HepG2 (cell line): ENCODE data around the gene U2AF1L4. TPM values are rescaled to one million over a fixed set of nuclear protein-coding genes. Genes with fewer than 3 reads are reported as not detected.

Experiments
- AKAP8 ChIP-seq: sonication (generic); formaldehyde crosslinking; IDR thresholded peaks from 2 replicates; pipeline ENCODE4 v1.5.1; 2020; ENCODE audit warnings: mild to moderate bottlenecking, missing genetic modification reagents
- DNMT3B ChIP-seq: conservative IDR thresholded peaks from 2 replicates; pipeline ENCODE4 v1.6.1; 2016; ENCODE audit warnings: missing biosample characterization, control low read depth
- FOXO1 ChIP-seq: sonication (generic); formaldehyde crosslinking; IDR thresholded peaks from 2 replicates; pipeline ENCODE4 v1.4.0; 2020; ENCODE audit warnings: missing genetic modification reagents
- GPBP1L1 ChIP-seq: sonication (generic); formaldehyde crosslinking; IDR thresholded peaks from 2 replicates; pipeline ENCODE4 v1.5.0; 2020; ENCODE audit warnings: mild to moderate bottlenecking, missing genetic modification reagents
- HDAC1 ChIP-seq: sonication (generic); formaldehyde crosslinking; IDR thresholded peaks from 2 replicates; pipeline ENCODE4 v1.5.1; 2020; ENCODE audit warnings: mild to moderate bottlenecking, missing genetic modification reagents
- KLF9 ChIP-seq: IDR thresholded peaks from 2 replicates; pipeline ENCODE4 v1.6.1; 2016; ENCODE audit warnings: low read depth
- MAFG ChIP-seq: sonication (generic); formaldehyde crosslinking; IDR thresholded peaks from 2 replicates; pipeline ENCODE4 v1.5.1; 2020; ENCODE audit warnings: mild to moderate bottlenecking, missing genetic modification reagents
- MEF2D ChIP-seq: sonication (generic); formaldehyde crosslinking; IDR thresholded peaks from 2 replicates; pipeline ENCODE4 v1.5.1; 2020; ENCODE audit warnings: mild to moderate bottlenecking, missing genetic modification reagents
- NONO ChIP-seq, 2 experiments: fragments of 450-650 bp in 1 of 2; sonication (generic) in 1 of 2; formaldehyde crosslinking in 1 of 2; IDR thresholded peaks in 1 of 2; conservative IDR thresholded peaks in 1 of 2; 2 replicates each; pipeline versions ENCODE4 v1.6.1 to v1.8.0; 2017 to 2022; ENCODE audit warnings: mild to moderate bottlenecking in 1 of 2, missing genetic modification reagents in 1 of 2, moderate library complexity in 1 of 2
- RCOR2 ChIP-seq: IDR thresholded peaks from 2 replicates; pipeline ENCODE4 v1.6.1; 2016; ENCODE audit warnings: missing biosample characterization, missing genetic modification reagents
- RFX5 ChIP-seq: IDR thresholded peaks from 2 replicates; pipeline ENCODE4 v1.6.1; 2011; ENCODE audit warnings: low read depth, low read length, improper control_type of control experiment
- TEF ChIP-seq: sonication (generic); formaldehyde crosslinking; IDR thresholded peaks from 2 replicates; pipeline ENCODE4 v1.5.0; 2020; ENCODE audit warnings: missing genetic modification reagents
- TOPORS ChIP-seq: sonication (generic); formaldehyde crosslinking; IDR thresholded peaks from 2 replicates; pipeline ENCODE4 v1.8.0; 2023; ENCODE audit warnings: mild to moderate bottlenecking, missing genetic modification reagents
- ZBTB3 ChIP-seq: sonication (generic); formaldehyde crosslinking; IDR thresholded peaks from 2 replicates; pipeline ENCODE4 v1.4.0; 2020; ENCODE audit warnings: low read depth, mild to moderate bottlenecking, moderate library complexity, missing genetic modification reagents, borderline replicate concordance
- ZGPAT ChIP-seq: IDR thresholded peaks from 2 replicates; pipeline ENCODE4 v1.6.1; 2016; ENCODE audit warnings: mild to moderate bottlenecking
- ZMAT5 ChIP-seq: sonication (generic); formaldehyde crosslinking; IDR thresholded peaks from 2 replicates; pipeline ENCODE4 v1.5.0; 2020; ENCODE audit warnings: mild to moderate bottlenecking, low read depth, missing genetic modification reagents, borderline replicate concordance
- ZNF180 ChIP-seq: sonication (generic); formaldehyde crosslinking; IDR thresholded peaks from 2 replicates; pipeline ENCODE4 v1.4.0; 2020; ENCODE audit warnings: low read depth, missing genetic modification reagents, borderline replicate concordance
- ZNF251 ChIP-seq: sonication (generic); formaldehyde crosslinking; IDR thresholded peaks from 2 replicates; pipeline ENCODE4 v1.9.0; 2021; ENCODE audit warnings: mild to moderate bottlenecking, missing genetic modification reagents
- ZNF383 ChIP-seq: sonication (generic); formaldehyde crosslinking; IDR thresholded peaks from 2 replicates; pipeline ENCODE4 v1.4.0; 2020; ENCODE audit warnings: missing genetic modification reagents, mild to moderate bottlenecking, borderline replicate concordance
- ZNF569 ChIP-seq: sonication (generic); formaldehyde crosslinking; IDR thresholded peaks from 2 replicates; pipeline ENCODE4 v1.5.0; 2020; ENCODE audit warnings: mild to moderate bottlenecking, missing genetic modification reagents, moderate library complexity, borderline replicate concordance
- ZNF703 ChIP-seq: sonication (generic); formaldehyde crosslinking; IDR thresholded peaks from 2 replicates; pipeline ENCODE4 v1.5.1; 2020; ENCODE audit warnings: missing genetic modification reagents, mild to moderate bottlenecking, moderate library complexity, borderline replicate concordance
- ZNF713 ChIP-seq: sonication (generic); formaldehyde crosslinking; IDR thresholded peaks from 2 replicates; pipeline ENCODE4 v1.4.0; 2020; ENCODE audit warnings: mild to moderate bottlenecking, missing genetic modification reagents
- ZSCAN20 ChIP-seq: sonication (generic); formaldehyde crosslinking; IDR thresholded peaks from 2 replicates; pipeline ENCODE4 v1.4.0; 2020; ENCODE audit warnings: missing genetic modification reagents, mild to moderate bottlenecking, borderline replicate concordance
- ZSCAN21 ChIP-seq: sonication (generic); formaldehyde crosslinking; IDR thresholded peaks from 2 replicates; pipeline ENCODE4 v1.8.0; 2022; ENCODE audit warnings: mild to moderate bottlenecking, missing genetic modification reagents, moderate library complexity, borderline replicate concordance
- polyA plus RNA-seq, 8 experiments: library from polyadenylated mRNA; depleted of rRNA in 3 of 8; stranded (reverse) in 7 of 8; unstranded in 1 of 8; fragments of >200 nt; fragmentation: Illumina TruSeq in 4 of 8; extraction: Trizol in 4 of 8; gene quantifications; 2 replicates each; pipeline versions ENCODE4 v1.2.1 to v1.2.3, GENCODE V29; 2011 to 2016; ENCODE audit warnings: low read depth in 4 of 8, missing spikeins in 1 of 8, mixed read lengths in 1 of 8; ENCODE audit not compliant: insufficient read depth in 1 of 8
- total RNA-seq, 5 experiments: library from RNA; depleted of rRNA; stranded (reverse); fragments of >200 nt; fragmentation: Illumina TruSeq; extraction: Trizol; gene quantifications; 2 replicates each; pipeline ENCODE4 v1.2.3, GENCODE V29; 2016; ENCODE audit warnings: low read depth in 1 of 5

U2AF1L4 gene
- total and polyA plus RNA-seq, 2 of the 13 experiments (the other 11 are each of a cell fraction or from before 2014, with no cell fraction given): 7.9 to 15.4 TPM

GRCh38 chr19:35748106-35749020 lies 3.1 kb upstream of the U2AF1L4 start, which contains the start of gene LIN37 (continued):
- TF ChIP-seq ZMAT5 (CRISPR knock-in tag) (no peak), ZNF251 (CRISPR knock-in tag) (0 out of 2 replicates have a peak, but pooled peaks have one; percentile 77), ZGPAT (CRISPR knock-in tag) (peak; percentile 77), DNMT3B (CRISPR knock-in tag) (no peak), MAFG (CRISPR knock-in tag) (no peak), AKAP8 (no peak), RFX5 (no peak), ZNF180 (CRISPR knock-in tag) (0 out of 2 replicates have a peak, but pooled peaks have one; percentile 50), HDAC1 (CRISPR knock-in tag) (peak; percentile 78; the same call in 1 of the 2 replicates), FOXO1 (CRISPR knock-in tag) (peak; percentile 57), ZSCAN21 (CRISPR knock-in tag) (no peak), GPBP1L1 (no peak), ZNF383 (CRISPR knock-in tag) (no peak), ZNF703 (CRISPR knock-in tag) (no peak), RCOR2 (CRISPR knock-in tag) (no peak), KLF9 (CRISPR knock-in tag) (0 out of 2 replicates have a peak, but pooled peaks have one; percentile 41), TOPORS (CRISPR knock-in tag) (no peak), TEF (no peak), NONO (IDR thresholded peaks at IDR 0.05) (no peak), NONO (CRISPR knock-in tag; conservative IDR thresholded peaks at IDR 0.05) (peak; percentile 37; the same call in 1 of the 2 replicates), MEF2D (CRISPR knock-in tag) (peak; percentile 65; the same call in 1 of the 2 replicates), ZSCAN20 (CRISPR knock-in tag) (no peak), ZNF713 (no peak), ZNF569 (CRISPR knock-in tag) (no peak), ZBTB3 (CRISPR knock-in tag) (no peak)
